Activated CD4-positive, alpha-beta T cell treated with anti-CD3 and anti-CD28 coated beads for 36 hours (primary cell): ENCODE results near the gene FBXO31. TPM values are rescaled to one million over a fixed set of nuclear protein-coding genes. Genes with fewer than 3 reads are reported as not detected.
"Not testable (repeated sequence)": the region's sequence is repeated elsewhere in the genome, so short reads cannot be mapped to it uniquely, and the experiment has no call there.

Source experiments
- ATAC-seq: fragments of 200-7000 bp; cut with Tn5 transposase; one replicate; pipeline ENCODE4 v1.10.0; 2021; ENCODE audit warnings: mild to moderate bottlenecking, moderate library complexity
- CTCF ChIA-PET: fragments of 350-600 bp; sonication (Branson Sonifier 250); formaldehyde crosslinking; loops from one replicate; lab custom pipeline; 2021; ENCODE audit warnings: antibody characterized with exemption; lab: Charles Lee
- POLR2A ChIA-PET: fragments of 350-600 bp; sonication (Branson Sonifier 250); formaldehyde crosslinking; loops from one replicate; lab custom pipeline; 2021; ENCODE audit warnings: antibody characterized with exemption, inconsistent platforms; lab: Charles Lee
- DNase-seq: peaks from one replicate; pipeline ENCODE4 v3.0.0-alpha.2; 2020
- H3K27ac Mint-ChIP-seq: one replicate; pipeline ENCODE4 v1.8.0; 2021; ENCODE audit warnings: mixed read lengths
- H3K27me3 Mint-ChIP-seq: one replicate; pipeline ENCODE4 v1.8.0; 2021; ENCODE audit warnings: mixed read lengths
- H3K36me3 Mint-ChIP-seq: one replicate; pipeline ENCODE4 v1.8.0; 2021; ENCODE audit warnings: low read depth, mixed read lengths
- H3K4me1 Mint-ChIP-seq: one replicate; pipeline ENCODE4 v1.8.0; 2021; ENCODE audit warnings: mixed read lengths
- H3K4me3 Mint-ChIP-seq: one replicate; pipeline ENCODE4 v1.8.0; 2021; ENCODE audit warnings: mild to moderate bottlenecking, moderate library complexity, mixed read lengths
- H3K9me3 Mint-ChIP-seq: one replicate; pipeline ENCODE4 v1.8.0; 2021; ENCODE audit warnings: low read depth, mixed read lengths
- intact Hi-C, 2 experiments: fragments of 100-400 bp; cut with DNase I in 1 of 2; cut with micrococcal nuclease in 1 of 2; formaldehyde crosslinking; loops; one replicate each; pipeline versions ENCODE4 v1.14.2 to v1.15.1; 2022 to 2024; cut with DNase I, micrococcal nuclease
- total RNA-seq, 2 experiments: library from RNA; stranded (reverse); gene quantifications; one replicate each; pipeline ENCODE4 v1.2.3, GENCODE V29; 2021

Gene FBXO31
- total RNA-seq, 2 experiments from 2014 or later, result 26.8 to 33.0 TPM

DNA sequence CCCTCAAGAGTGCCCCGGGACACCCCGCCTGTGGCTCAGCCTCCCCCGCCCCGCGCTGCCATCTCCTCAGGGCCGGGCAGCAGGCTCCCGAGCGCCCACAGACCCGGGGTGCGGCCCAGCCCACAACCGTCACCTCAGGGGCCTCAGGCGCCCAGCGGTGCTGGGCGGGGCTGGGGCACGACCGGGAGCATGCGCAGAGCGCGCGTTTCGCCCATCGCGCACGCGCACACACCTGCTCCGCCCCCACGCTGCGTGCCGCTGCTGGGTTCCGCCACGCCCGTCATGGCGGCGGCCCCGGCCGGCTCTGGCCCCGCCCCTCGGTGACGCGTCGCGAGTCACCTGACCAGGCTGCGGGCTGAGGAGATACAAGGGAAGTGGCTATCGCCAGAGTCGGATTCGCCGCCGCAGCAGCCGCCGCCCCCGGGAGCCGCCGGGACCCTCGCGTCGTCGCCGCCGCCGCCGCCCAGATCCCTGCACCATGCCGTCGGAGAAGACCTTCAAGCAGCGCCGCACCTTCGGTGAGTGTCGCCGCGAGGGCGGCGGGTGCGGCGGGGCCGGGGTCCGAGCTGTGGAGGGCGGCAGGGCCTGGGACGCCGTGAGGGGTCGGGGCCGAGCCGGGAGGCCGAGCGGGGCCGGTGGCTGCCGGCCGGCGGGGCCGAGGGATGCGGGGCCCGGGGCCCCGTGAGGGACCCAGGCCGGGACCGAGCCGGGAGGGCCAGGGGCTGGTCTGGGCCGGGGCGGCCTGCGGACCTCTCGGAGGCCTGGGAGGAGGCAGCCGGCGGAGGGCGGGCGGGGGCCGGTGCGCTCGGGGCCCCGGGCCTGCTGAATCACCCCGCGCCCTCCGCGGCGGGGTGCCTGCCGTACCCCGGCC lies 8.6 kb upstream of the FBXO31 start, which contains the start of gene MAP1LC3B:
Gene MAP1LC3B, plus strand, starts transcription at position 387 of the 871 bp plus-strand sequence. Its CDS starts 92 bp downstream, at position 479.
- Mint-ChIP-seq H3K36me3 (peaks cover 16% of the 10 kb centered on the region), H3K27me3 (no peaks in the 10 kb centered on the region), H3K9me3 (no peaks in the 10 kb centered on the region), H3K4me3 (peak within 1 kb of the TSS; percentile 83), H3K4me1 (peaks cover 57% of the 10 kb centered on the region), H3K27ac (peak within 1 kb of the TSS; percentile 97)
- ATAC-seq, result peak; percentile 68
- DNase-seq, result peak; percentile 98
- ChIA-PET POLR2A (interaction anchor here (1.1 kb wide), 1 partner anchor 17 kb away, joined by 3 read pairs; no protein-coding TSS in a partner anchor), CTCF (interaction anchor here (1.0 to 2.5 kb wide), 3 partner anchors 8 to 97 kb away, joined by 3 to 17 read pairs (median 3); partner anchors contain the start of gene FBXO31)
- intact Hi-C loops, result loop anchor here (1.0 to 5.0 kb wide), 14 partner anchors 8 to 1310 kb away; partner anchors contain the start of genes C16orf95 (in 2 of the 2), BANP (in 1 of the 2), FBXO31 (in 1 of the 2) and KLHDC4 (in 1 of the 2)

GRCh38 chr16:87391324-87391949 lies 7.9 kb upstream of the FBXO31 start:
- Mint-ChIP-seq H3K27ac (peak overlapping the region; percentile 97), H3K27me3 (no peaks in the 10 kb centered on the region), H3K4me3 (peak overlapping the region; percentile 79), H3K9me3 (no peaks in the 10 kb centered on the region), H3K36me3 (peaks cover 16% of the 10 kb centered on the region), H3K4me1 (peaks cover 57% of the 10 kb centered on the region)
- no peak for ATAC-seq
- intact Hi-C loops, result loop anchor here (5.0 kb wide), 5 partner anchors 246 to 1311 kb away; partner anchors contain the start of genes KLHDC4 (in 1 of the 2) and ZC3H18 (in 1 of the 2)
- ChIA-PET POLR2A (no interaction called here), CTCF (interaction anchor here (0.6 to 0.7 kb wide), 2 partner anchors 14 to 113 kb away, joined by 3 read pairs; no protein-coding TSS in a partner anchor)
- no peak for DNase-seq

GRCh38 chr16:87390641-87391323 lies 7.2 kb upstream of the FBXO31 start:
- intact Hi-C loops, result loop anchor here (5.0 kb wide), 5 partner anchors 247 to 1312 kb away; partner anchors contain the start of genes KLHDC4 (in 1 of the 2) and ZC3H18 (in 1 of the 2)
- peaks cover 16% of the 10 kb centered on the region for H3K36me3 Mint-ChIP-seq
- DNase-seq, result no peak
- H3K4me3 Mint-ChIP-seq, result peak overlapping the region; percentile 79
- H3K27ac Mint-ChIP-seq, result peak overlapping the region; percentile 97
- ChIA-PET POLR2A (interaction anchor here (0.5 kb wide), 1 partner anchor 60 kb away, joined by 4 read pairs; no protein-coding TSS in a partner anchor), CTCF (interaction anchor here (0.6 to 0.7 kb wide), 2 partner anchors 13 to 113 kb away, joined by 3 read pairs; no protein-coding TSS in a partner anchor)
- H3K4me1 Mint-ChIP-seq, result peaks cover 60% of the 10 kb centered on the region
- no peak for ATAC-seq
- no peaks in the 10 kb centered on the region for H3K9me3 Mint-ChIP-seq
- no peaks in the 10 kb centered on the region for H3K27me3 Mint-ChIP-seq

DNA sequence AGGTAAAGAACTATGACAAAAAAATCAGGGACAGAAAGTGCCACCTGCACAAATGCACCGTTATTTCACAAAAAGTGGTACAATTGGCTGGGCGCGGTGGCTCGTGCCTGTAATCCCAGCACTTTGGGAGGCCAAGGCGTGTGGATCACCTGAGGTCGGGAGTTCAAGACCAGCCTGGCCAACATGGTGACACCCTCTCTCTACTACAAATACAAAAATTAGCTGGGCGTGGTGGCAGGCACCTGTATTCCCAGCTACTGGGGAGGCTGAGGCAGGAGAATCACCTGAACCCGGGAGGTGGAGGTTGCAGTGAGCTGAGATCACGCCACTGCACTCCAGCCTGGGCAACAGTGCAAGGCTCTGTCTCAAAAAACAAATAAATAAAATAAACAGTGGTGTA lies 6.3 kb upstream of the FBXO31 start:
- Mint-ChIP-seq H3K36me3 (peaks cover 14% of the 10 kb centered on the region), H3K4me1 (peaks cover 59% of the 10 kb centered on the region), H3K27ac (peak overlapping the region; percentile 80)
- intact Hi-C loops, result loop anchor here (5.0 kb wide), 6 partner anchors 102 to 1312 kb away; partner anchors contain the start of genes KLHDC4 (in 1 of the 2), ZC3H18 (in 1 of the 2) and ZCCHC14 (in 1 of the 2)
- H3K4me3 Mint-ChIP-seq, DNase-seq, H3K27me3 Mint-ChIP-seq, CTCF ChIA-PET, POLR2A ChIA-PET, ATAC-seq, H3K9me3 Mint-ChIP-seq: not testable (repeated sequence)

DNA sequence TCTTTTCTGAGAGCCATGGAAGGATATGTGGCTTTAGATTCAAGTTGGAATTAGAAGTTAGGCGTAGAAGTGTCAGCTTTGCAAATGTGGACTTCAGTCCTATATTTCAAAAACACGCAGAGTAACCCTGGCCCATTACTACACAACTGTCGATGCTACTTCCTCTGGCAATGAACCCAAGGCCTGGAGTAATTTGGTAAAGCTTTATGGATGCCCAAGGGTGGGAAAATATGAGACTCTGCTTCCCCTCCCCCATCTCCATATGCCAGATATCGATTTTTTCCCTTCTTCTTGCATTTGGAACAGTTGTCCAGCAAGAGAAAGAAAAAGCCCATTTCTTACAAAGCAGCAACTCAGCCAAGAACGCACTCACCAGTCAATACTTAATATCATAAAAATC lies 5.7 kb upstream of the FBXO31 start:
- POLR2A ChIA-PET, result interaction anchor here (1.7 kb wide), 1 partner anchor 72 kb away, joined by 6 read pairs; the partner anchor contains the start of gene C16orf95
- H3K4me1 Mint-ChIP-seq, result peaks cover 58% of the 10 kb centered on the region
- peaks cover 8% of the 10 kb centered on the region for H3K36me3 Mint-ChIP-seq
- DNase-seq (no peak), ATAC-seq (no peak)
- peak overlapping the region; percentile 80 for H3K27ac Mint-ChIP-seq
- no peak overlapping the region for H3K4me3 Mint-ChIP-seq
- no peaks in the 10 kb centered on the region for H3K27me3 Mint-ChIP-seq
- CTCF ChIA-PET, result no interaction called here
- intact Hi-C loops, result loop anchor here in 1 of 2 experiments (5.0 kb wide), 1 partner anchor 103 kb away; the partner anchor contains the start of gene ZCCHC14
- H3K9me3 Mint-ChIP-seq, result no peaks in the 10 kb centered on the region

- intact Hi-C loops, result loop anchor here (1.0 to 5.0 kb wide), 4 partner anchors 71 to 563 kb away; partner anchors contain the start of genes ZCCHC14 (in 2 of the 2), BANP (in 1 of the 2) and C16orf95 (in 1 of the 2)
- peaks cover 55% of the 10 kb centered on the region for H3K4me1 Mint-ChIP-seq
- peaks cover 8% of the 10 kb centered on the region for H3K36me3 Mint-ChIP-seq
Measured at GRCh38 chr16:87388818-87389134, 5.2 kb upstream of the FBXO31 start.

DNA sequence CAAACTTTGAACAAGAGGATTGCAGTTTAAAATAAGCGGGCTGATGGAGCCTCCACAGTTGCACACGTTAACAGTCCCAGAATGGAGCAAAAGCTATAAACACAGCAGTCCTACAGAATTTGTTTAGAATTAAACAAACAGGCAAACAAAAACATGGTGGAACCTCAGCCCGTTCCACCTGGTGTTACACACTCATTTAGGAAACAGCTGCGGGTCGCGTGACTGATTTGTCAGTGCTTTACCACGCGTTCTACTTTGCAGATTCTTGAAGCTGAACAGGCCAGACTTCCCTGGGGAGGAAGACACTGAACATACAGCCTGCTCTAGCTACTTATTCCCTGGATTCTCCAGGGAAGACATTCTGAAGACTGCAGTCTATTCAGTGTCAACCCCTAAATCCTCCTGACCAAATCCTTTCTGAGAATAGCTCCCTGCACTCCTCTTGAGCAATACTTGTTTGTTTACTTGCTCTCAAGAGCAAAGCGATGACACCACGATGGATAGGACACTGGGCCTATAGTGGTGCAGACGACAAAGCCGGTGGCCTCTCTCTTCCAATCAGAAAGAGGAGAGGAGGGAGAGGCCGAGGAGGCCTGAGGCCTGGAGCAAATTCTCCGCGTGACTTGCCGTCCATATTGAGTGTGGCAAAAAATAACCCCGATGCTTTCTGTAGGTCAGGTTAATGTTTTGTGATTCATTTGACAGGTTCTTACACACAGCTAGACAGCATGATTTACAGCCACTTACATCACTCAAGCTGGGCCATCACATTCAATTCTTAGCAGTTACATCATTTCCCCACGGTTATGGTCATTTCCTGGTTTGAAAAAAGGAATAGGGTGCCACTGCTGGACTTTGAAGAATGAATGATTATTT lies 4.6 kb upstream of the FBXO31 start:
- DNase-seq (peak; percentile 92), ATAC-seq (peak; percentile 74)
- intact Hi-C loops, result loop anchor here (1.0 to 5.0 kb wide), 4 partner anchors 71 to 563 kb away; partner anchors contain the start of genes ZCCHC14 (in 2 of the 2), BANP (in 1 of the 2) and C16orf95 (in 1 of the 2)
- CTCF ChIA-PET, result interaction anchor here (1.2 to 1.3 kb wide), 2 partner anchors 25 to 248 kb away, joined by 3 read pairs; no protein-coding TSS in a partner anchor
- H3K36me3 Mint-ChIP-seq, result peaks cover 2% of the 10 kb centered on the region
- POLR2A ChIA-PET, result interaction anchor here (0.7 to 1.7 kb wide), 5 partner anchors 8 to 563 kb away, joined by 3 to 10 read pairs (median 4); partner anchors contain the start of genes BANP and C16orf95
- H3K27me3 Mint-ChIP-seq, result no peaks in the 10 kb centered on the region
- H3K4me3 Mint-ChIP-seq, result peak overlapping the region; percentile 36
- H3K27ac Mint-ChIP-seq, result peak overlapping the region; percentile 95
- H3K9me3 Mint-ChIP-seq, result no peaks in the 10 kb centered on the region
- H3K4me1 Mint-ChIP-seq, result peaks cover 49% of the 10 kb centered on the region

More at GRCh38 chr16:87388818-87389134, 5.2 kb upstream of the FBXO31 start:
- H3K27ac Mint-ChIP-seq, result peak overlapping the region; percentile 95
- no peaks in the 10 kb centered on the region for H3K27me3 Mint-ChIP-seq
- no peaks in the 10 kb centered on the region for H3K9me3 Mint-ChIP-seq
- DNase-seq (no peak), ATAC-seq (no peak)
- CTCF ChIA-PET, result interaction anchor here (1.2 to 1.3 kb wide), 2 partner anchors 24 to 247 kb away, joined by 3 read pairs; no protein-coding TSS in a partner anchor
- POLR2A ChIA-PET, result interaction anchor here (1.0 to 1.7 kb wide), 3 partner anchors 16 to 563 kb away, joined by 3 to 10 read pairs (median 6); partner anchors contain the start of genes BANP and C16orf95
- peak overlapping the region; percentile 36 for H3K4me3 Mint-ChIP-seq

- Mint-ChIP-seq H3K27ac (peak overlapping the region; percentile 83), H3K4me3 (peak overlapping the region; percentile 80), H3K4me1 (peaks cover 72% of the 10 kb centered on the region)
- not testable (repeated sequence) for H3K36me3 Mint-ChIP-seq, ATAC-seq, H3K9me3 Mint-ChIP-seq, H3K27me3 Mint-ChIP-seq
- ChIA-PET CTCF (interaction anchor here (1.6 to 1.9 kb wide), 2 partner anchors 9 to 511 kb away, joined by 4 to 17 read pairs; no protein-coding TSS in a partner anchor), POLR2A (interaction anchor here (1.0 to 1.1 kb wide), 2 partner anchors 37 to 566 kb away, joined by 3 to 6 read pairs; partner anchors contain the start of gene BANP)
- DNase-seq, result peak; percentile 28
- intact Hi-C loops, result loop anchor here (1.0 to 5.0 kb wide), 7 partner anchors 7 to 1828 kb away; partner anchors contain the start of genes BANP (in 1 of the 2), C16orf95 (in 1 of the 2), MAP1LC3B (in 1 of the 2) and ZCCHC14 (in 1 of the 2)
Measured at GRCh38 chr16:87384875-87385167, 1.2 kb upstream of the FBXO31 start.
